NB4 (cell line): ENCODE measurements around the gene PSAP.

Source experiments
- DNase-seq: peaks from one replicate; pipeline ENCODE4 v3.0.0; 2010; ENCODE audit warnings: low read depth
- H3K4me3 ChIP-seq: one replicate; pipeline ENCODE4 v1.5.1; 2011; ENCODE audit warnings: mild to moderate bottlenecking, low read depth, low read length, moderate library complexity
- MYC ChIP-seq: IDR thresholded peaks from 2 replicates; pipeline ENCODE4 v1.6.1; 2011; ENCODE audit warnings: low read depth, low read length
- POLR2A ChIP-seq: IDR thresholded peaks from 2 replicates; pipeline ENCODE4 v1.6.1; 2011; ENCODE audit warnings: mild to moderate bottlenecking; ENCODE audit not compliant: insufficient read length; ENCODE audit errors: extremely low read depth
- TF ChIP-seq, protein P1 (sequence below): IDR thresholded peaks from one replicate; pipeline ENCODE4 v1.5.1; 2012; ENCODE audit warnings: low read depth, low read length
- TF ChIP-seq, protein P2 (sequence below): IDR thresholded peaks from 2 replicates; pipeline ENCODE4 v1.6.1; 2011; ENCODE audit warnings: low read depth, low read length

The PSAP gene

DNA sequence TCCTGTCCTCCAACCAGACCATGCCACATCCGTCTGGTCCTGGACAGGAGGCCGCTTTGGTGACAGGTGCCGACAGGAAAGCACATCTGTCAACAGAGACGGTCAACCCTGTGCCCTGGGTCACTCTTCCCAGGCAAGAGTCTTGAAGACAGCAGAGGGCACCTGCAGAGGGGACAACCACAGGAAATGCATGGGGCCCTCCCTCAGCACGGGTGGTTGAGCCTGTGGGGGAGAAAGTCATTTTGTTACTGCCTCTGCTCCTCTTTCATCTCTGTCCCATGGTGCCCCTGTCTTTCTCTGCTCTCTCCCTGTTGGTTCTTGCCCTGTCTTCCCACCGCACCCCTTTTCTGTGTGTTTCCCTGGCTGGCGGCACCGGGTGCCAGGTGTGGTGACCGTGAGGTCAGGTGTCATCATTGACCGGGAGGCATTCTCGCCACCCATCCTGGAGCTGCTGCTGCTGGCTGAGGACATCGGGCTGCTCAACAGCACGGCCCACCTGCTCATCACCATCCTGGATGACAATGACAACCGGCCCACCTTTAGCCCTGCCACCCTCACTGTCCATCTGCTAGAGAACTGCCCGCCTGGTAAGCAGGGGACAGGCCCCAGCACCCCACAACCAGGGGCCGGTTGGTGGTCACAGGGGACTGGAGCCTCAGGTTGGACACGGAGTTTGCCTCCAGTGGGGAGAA, 60.2 kb downstream of the PSAP start:
- H3K4me3 ChIP-seq: no peak overlapping the region
- TF ChIP-seq, protein P1, sequence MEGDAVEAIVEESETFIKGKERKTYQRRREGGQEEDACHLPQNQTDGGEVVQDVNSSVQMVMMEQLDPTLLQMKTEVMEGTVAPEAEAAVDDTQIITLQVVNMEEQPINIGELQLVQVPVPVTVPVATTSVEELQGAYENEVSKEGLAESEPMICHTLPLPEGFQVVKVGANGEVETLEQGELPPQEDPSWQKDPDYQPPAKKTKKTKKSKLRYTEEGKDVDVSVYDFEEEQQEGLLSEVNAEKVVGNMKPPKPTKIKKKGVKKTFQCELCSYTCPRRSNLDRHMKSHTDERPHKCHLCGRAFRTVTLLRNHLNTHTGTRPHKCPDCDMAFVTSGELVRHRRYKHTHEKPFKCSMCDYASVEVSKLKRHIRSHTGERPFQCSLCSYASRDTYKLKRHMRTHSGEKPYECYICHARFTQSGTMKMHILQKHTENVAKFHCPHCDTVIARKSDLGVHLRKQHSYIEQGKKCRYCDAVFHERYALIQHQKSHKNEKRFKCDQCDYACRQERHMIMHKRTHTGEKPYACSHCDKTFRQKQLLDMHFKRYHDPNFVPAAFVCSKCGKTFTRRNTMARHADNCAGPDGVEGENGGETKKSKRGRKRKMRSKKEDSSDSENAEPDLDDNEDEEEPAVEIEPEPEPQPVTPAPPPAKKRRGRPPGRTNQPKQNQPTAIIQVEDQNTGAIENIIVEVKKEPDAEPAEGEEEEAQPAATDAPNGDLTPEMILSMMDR: no peak
- TF ChIP-seq POLR2A (no peak), MYC (no peak)
- TF ChIP-seq, protein P2, sequence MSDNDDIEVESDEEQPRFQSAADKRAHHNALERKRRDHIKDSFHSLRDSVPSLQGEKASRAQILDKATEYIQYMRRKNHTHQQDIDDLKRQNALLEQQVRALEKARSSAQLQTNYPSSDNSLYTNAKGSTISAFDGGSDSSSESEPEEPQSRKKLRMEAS: no peak
- DNase-seq: no peak

DNA sequence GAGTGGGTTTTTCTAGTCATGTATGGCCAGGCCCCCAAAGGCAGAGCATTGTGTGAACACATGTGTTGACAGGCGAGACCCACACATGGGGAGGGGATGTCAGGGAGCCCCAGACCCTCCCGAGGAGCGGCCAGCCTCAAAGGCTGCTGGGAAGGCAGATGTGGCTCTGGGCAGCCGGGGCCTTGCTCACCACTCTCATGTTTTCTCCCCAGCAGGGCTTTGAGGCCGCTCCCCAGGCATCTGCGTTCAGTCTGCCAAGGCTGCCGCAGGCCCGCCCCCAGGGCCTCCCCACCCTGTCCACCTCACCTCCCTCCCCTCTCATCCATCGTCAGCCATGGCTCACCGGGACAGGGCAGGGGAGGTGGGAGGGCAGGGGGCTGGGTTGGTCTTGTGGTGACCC, 61.2 kb downstream of the PSAP start:
- TF ChIP-seq, protein P2: no peak
- TF ChIP-seq MYC (no peak), POLR2A (no peak)
- TF ChIP-seq, protein P1: no peak
- H3K4me3 ChIP-seq: no peak overlapping the region
- no peak for DNase-seq

DNA sequence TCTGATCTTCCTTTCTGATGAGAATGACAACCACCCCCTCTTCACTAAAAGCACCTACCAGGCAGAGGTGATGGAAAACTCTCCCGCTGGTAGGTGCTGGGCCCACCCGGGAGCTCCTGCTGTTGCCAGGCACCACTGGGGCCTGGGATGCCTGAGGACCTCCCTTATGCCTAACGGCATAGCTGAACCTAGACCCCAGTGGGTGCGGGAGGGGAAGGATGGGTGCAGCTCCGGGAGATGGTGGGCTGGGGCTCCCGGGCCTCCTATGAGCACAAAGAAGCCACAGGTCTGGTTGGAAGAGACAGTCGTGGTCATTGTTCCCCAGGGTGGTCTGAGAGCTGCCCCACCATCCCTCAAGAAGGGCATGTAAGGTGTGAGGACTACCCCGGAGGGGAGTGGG, 62.1 kb downstream of the PSAP start:
- no peak overlapping the region for H3K4me3 ChIP-seq
- no peak for DNase-seq
- TF ChIP-seq MYC (no peak), POLR2A (no peak)
- TF ChIP-seq, protein P2: no peak
- TF ChIP-seq, protein P1: no peak

DNA sequence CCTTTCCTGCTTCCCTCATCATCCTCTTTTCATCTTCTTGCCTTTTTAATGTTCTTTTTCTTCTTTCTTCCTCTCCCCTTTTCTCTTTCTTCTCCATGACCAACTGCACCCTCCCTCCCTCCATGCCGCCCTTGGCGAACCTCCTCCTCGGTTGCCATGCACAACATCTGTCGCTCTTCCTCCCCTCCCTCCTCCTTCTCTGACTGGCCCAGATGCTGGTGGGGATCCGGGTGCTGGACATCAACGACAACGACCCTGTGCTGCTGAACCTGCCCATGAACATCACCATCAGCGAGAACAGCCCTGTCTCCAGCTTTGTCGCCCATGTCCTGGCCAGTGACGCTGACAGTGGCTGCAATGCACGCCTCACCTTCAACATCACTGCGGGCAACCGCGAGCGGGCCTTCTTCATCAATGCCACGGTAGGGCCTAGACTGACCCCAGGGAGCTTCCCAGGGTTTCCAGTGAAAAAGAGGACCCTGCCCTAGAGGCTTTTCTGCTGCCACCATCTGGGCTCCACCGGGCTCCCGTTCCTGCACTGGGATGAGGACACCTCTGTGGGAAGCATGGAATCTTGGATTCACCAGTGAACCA, 66.3 kb downstream of the PSAP start:
- no peak for TF ChIP-seq POLR2A
- TF ChIP-seq, protein P1: no peak
- TF ChIP-seq, protein P2: no peak
- TF ChIP-seq MYC: no peak
- no peak overlapping the region for H3K4me3 ChIP-seq
- no peak for DNase-seq

DNA sequence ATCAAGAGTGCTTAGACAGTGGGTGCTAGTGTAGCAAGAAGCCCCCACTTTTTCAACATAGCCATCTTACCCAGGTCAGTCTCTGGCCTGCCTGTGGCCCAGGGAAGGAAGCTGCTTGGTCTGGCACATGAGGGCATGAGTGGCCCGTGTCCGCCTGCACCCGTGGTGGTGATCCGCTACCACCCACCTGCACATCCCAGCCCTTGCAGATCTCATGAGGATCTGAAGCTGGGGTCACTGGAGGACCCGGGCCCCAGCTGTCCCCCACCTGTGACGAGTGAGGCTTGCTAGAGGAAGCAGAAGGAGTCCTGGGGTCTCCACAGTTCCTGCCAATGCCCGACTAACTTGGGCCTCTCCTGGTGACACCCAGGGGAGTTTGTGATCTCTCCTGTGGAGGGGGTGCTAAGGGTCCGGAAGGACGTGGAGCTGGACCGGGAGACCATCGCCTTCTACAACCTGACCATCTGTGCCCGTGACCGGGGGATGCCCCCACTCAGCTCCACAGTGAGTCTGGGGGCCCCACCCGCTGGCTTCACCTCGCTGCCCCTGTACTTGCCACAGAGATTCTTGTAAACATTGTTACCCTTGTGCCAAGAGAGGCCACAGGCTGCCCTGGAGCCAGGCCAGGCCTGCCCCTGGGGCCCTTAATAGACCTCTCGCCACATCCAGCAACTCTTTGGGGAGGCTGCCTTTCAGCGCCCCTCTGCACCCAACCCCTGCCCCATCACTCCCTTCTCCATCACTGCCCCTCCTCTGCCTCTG, 67.0 kb downstream of the PSAP start:
- TF ChIP-seq MYC (no peak), POLR2A (no peak)
- TF ChIP-seq, protein P2: no peak
- TF ChIP-seq, protein P1: no peak
- DNase-seq: no peak
- H3K4me3 ChIP-seq: no peak overlapping the region
